Stimulated activated naive CD4-positive, alpha-beta T cell treated with Interleukin-2 at 50 U/mL for 16 hours (primary cell): ENCODE measurements around the gene IL15RA.
"Not testable (repeated sequence)": the region's sequence is repeated elsewhere in the genome, so short reads cannot be mapped to it uniquely, and the experiment has no call there.

ENCODE experiments used
- DNase-seq: peaks from one replicate; lab custom pipeline; 2025; lab: John Stamatoyannopoulos, UW

The IL15RA gene

DNA sequence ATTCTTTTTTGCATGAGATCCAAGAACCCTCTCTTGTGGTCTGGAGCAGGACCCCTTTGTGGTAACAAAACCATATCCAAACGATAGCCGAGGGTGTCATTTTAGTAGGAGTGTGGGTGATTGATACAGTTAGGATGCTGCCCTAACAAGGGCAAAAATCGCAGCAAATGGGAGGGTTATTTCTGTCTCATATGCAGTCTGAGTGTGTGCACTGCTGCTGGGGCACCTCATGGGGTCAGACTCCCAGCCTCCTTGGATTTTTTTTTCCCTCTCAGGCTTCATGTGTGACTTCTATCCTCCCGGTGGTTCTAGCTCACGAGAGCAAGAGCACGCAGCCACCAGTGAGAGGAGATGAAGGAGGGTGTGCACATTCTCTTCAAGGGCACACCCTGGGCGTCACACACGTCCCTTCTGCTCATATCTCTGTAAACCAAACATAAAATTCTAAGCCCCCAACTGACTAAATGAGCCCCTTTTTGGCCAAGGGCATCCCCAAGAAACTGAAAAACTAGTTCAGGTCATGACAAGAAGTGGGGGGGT lies 28.6 kb upstream of the IL15RA start:
- DNase-seq = no peak

DNA sequence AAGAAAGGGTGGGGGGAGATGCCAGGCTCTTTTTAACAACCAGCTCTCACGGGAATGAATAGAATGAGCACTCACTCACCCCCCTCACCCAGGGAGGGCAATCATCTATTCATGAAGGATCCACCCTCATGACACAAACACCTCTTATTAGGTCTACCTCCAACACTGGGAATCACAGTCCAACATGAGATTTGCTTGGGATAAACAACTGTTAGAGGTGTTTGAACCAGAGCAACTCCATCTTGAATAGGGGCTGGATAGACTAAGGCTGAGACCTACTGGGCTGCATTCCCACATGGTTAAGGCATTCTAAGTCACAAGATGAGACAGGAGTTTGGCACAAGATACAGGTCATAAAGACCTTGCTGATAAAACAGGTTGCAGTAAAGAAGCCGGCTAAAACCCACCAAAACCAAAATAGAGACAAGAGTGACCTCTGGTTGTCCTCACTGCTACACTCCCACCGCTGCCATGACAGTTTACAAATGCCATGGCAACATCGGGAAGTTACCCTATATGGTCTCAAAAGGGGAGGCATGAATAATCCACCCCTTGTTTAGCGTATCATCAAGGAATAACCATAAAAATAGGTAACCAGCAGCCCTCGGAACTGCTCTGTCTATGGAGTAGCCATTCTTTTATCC lies 27.9 kb upstream of the IL15RA start:
- DNase-seq = not testable (repeated sequence)

DNA sequence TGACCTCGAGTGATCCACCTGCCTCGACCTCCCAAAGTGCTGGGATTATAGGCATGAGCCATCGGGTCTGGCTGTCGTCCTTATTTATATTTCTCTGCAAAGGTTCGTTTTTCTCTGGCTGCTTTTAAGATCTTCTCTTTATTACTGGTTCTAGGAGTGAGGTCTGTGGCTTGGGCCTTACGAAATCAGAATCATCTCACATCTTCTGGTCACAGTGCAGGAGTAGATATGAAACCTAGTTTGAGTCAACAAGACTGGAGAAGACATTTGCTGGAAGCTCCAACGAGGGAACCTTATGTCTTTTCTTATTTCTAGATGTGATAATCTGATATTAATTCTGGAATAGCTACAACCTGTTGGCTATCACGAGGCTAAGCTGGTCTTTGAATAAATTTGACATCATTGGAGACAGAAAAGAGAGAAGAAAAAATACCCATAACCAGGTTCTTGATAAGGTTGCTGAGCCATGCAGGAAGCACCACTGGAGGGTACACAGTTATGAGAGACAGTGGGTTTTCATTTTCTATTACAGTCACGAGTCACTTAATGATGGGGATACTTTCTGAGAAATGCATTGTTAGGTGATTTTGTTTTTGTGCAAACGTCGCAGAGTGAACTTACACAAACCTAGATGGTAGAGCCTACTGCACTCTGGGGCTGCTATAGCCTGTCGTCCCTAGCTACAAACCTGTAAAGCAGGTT lies 25.6 kb upstream of the IL15RA start:
- DNase-seq = no peak

DNA sequence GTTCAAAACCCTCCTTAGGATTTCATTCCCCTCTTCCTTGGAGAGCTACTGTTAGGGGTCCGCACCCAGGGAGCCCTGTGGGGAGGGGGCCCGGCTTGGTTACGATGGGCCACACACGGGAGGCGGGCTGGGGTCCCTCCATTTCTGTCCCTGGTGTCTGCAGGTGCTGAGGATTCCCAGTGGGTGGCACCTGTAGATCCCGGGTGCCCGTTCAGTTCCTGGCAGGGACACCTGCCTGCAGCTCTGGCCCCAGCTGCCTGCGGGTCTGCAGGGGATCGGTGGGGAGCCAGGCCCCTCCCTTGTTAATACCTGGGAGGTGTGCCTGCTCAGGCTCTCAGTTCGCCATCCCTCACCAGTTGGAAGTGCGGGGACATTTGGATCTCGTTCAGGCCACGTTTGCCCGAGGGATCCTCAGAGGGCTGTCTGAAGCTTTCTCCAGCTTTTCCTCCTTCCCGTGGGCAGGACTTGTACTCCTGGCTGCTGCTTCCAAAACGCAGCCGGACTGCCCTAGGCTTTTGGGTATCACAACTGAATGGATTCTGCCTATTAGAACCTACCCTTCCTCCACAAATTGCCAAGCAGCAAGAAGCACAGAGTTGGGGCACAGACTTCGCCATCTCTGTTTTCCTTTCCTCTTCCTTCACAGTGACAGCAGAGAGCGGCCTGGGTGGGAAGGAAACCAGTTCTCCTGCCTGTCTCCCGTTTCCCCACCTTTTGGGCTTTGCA lies 22.3 kb upstream of the IL15RA start:
- no peak for DNase-seq

DNA sequence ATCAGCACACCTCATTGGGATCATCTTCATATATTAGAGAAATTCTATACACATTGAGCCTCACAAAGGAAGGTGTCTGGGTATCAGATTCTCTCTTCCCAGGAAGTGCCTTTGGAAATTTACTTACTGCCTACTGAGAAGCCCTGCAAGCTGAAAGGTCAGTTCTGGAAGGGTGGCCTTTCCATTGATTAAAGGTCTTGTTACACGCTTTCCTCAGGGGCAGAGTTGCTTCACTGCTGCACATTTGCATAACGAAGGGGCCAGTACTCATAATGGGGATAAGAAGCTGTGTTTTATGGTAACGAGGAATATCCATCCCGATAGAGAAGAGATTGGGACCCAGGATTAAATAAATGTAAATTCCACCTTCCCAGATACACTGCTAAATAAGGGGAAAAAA lies 19.4 kb upstream of the IL15RA start:
- DNase-seq = no peak

DNA sequence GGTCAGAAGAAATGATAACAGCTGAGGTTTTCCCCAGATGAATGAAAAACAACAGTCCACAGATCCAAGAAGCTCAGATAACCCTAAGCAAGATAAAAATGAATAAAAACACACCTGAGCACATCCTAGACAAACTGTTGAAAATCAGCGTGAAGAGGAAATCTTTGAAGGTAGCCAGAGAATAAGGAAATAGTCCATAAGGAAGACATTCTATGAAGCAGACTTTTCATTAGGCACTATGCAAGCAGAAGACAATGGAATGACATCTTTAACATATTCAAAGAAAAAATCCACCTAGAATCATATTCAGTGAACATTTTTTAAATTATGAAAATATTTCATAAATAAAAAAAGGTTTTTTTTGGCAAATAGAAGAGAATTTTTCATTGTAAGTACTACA lies 15.1 kb upstream of the IL15RA start:
- DNase-seq = no peak

DNA sequence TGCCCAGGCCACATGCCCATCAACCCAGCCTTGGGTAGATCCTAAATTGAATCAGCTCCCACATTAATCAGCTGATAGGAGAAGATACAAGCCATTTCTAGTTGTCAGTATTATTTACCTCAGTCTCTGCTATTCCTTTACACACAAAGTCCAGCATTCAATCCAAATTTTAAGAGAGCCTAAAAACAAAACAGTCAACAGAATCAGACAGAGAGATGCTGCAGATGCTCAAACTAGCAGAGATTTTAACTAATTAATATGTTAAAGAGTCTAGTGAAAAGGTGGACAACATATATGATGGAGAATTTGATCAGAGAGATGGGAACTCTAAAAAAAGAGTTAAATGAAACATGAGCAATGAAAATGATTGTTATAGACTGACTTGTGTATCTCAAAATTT lies 14.4 kb upstream of the IL15RA start:
- no peak for DNase-seq

DNA sequence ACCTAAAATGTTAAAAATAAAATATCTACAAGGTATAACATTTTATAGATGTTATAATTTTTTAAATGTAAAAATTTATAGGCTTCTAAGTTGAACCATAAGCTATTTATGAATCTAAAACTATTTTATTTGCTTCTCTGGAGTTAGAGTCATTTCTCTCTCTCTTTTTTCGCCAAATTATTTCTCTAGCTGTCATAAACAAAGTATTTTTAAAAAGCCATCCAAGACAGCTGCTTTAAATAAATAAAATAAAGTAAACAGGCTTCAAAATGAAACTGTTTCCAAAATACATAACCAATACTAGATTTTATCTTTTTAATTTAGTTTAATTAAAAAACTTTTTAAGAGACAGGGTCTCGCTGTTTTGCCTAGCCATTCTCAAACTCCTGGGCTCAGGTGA lies 12.4 kb upstream of the IL15RA start:
- DNase-seq = no peak

DNA sequence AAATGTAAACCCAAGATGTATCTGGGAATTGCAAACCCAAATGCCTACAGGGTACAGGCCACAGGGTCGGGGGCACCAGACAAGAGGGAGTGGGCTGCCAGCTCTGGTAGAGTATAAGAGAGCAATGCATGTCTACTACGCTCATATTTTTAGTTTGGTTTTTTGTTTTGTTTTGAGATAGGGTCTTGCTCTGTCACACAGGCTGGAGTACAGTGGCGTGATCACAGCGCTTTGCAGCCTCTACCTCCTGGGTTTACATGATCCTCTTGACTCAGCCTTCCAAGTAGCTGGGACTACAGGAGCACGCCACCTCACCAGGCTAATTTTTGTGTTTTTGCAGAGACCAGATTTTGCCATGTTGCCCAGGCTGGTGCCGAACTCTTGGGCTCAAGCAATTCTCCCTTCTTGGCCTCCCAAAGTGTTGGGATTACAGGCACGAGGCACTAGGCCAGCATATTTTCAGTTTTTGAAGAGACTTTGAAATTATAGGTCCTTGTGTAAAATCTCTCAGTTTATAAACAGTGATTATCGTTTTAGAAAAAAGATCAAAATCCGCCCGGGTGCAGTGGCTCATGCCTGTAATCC lies 11.1 kb upstream of the IL15RA start:
- DNase-seq = no peak

DNA sequence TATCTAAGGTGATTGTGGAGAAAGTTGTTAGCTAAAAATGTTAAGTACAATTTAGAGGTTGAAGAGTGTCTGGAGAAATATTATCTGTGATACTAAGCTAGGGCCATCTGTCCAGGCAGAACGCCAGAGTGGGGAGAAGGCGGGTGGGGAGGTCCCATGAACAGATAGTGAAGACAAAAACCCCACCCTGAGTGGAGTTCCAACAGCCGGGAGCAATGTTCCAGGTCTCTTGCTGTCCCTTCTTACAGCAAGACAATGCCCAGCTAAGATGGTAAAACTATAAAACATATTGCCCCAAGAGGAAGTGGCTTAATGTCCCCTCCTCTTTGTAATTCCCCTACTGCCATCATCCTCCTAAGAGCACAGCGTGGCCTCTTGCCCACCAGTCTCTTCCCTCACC lies 10.4 kb upstream of the IL15RA start:
- DNase-seq = no peak

DNA sequence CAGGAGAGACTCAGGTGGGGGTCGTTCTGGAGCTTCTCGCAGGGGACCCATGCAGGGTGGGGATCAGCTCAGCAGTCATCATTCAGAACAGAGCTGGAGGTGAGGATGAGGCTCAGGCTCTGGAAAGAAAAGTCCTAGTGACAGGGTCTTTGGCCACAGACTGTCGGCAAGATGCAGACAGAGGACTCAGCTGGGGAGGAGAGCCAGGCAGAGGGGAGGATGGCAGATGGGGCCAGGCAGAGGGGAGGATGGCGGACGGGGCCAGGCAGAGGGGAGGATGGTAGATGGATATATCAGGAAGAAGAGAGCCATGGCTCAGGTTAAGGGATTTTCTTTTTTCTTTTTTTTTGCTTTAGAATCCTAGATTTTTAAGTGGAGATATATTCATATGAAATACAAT lies 7.7 kb upstream of the IL15RA start:
- no peak for DNase-seq

DNA sequence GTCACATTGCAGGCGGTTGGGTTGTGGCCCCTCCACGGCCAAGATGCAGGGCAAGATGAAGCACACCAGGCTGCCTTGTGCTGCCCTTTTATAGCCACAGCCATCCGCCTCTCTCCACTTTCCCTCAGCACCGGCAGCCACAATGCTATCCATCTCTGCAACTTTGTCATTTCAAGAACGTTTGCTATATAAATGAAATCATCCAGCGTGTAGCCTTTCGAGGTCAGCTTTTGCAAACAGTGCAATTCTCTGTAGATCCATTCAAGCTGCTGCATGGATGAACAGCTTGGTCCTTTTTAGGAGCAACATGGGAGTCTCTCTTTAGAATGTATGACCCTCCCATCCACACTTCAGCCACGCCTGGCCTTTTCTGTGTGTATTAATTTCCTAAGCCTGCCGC lies 6.4 kb upstream of the IL15RA start:
- no peak for DNase-seq

DNA sequence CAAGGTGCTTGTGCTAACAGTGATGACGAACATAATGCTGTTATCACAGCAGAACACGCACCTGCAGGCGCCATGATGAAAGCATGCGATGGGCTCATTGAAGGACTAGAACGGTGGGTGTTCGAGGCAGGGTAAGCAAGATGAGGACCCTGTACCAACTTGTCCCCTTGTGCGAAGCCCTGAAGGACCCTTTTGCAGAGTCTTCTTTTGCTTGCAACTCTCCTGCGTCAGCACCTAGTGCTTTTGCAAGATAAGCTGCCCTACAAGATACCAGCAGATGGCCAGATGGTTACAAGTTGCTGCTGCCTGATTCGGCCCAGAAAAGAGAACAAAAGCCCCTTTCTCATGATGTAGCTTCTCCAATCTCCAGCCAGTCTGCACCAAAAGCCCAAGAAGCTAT lies 4.2 kb upstream of the IL15RA start:
- DNase-seq = no peak

DNA sequence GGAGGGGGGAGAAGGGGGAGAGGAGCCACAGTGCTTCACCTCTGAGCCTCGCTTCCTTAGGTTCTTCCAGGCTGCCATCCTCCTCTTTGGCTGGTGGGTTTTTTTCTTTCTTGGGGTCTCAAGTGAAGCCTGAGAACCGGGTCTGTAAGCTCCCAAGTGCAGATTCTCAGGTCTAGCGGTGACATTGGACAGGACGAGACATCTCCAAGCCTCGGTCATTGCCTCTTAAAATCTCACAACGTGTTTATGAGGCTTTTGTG lies 817 bp upstream of the IL15RA start:
- no peak for DNase-seq

DNA sequence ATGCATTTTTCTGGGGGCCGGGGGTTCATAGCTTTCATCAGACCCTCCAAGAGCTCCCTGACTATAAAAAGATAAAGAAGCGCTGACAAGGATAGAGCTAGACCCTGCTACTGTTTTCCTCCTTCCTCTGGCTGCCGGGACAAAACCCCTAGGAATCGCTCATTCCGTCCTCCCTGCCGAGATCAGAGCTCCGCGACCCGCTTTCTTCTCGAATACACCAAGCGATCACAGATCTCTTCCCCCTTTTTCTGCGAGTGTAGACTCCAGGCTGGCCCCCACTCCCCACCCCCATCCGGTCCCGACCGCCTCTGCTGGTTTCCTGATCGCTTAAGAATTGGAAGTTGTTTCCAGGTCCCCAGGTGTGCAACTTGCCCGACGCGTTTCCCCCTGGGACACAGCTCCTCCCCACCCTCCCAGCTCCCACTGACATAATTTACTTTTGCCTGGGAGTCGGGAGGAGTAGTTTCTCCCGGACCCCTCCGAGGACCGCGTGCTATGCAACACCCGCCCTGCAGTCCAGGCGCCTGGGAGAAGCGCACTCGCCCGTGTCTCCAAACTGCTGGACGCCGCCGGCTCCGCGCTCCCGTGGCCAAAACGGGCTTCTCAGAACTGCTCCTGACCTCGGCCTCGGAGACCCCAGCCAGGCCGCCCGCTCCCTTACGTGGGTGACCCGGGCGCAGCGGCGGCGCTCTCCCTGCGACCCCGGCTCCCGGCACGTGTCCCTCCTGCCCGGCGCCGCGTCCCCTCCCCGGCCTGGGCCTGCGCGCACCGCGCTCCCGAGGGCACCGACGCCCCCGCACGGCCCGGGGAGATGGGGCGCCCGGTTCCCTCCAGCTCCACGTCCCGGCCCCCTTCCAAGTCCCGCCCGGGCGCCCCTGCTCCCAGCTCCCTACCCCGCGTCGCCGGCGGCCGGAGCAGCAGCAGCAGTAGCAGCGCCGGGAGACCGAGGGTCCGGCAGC lies 552 bp downstream of the IL15RA start:
- DNase-seq = peak; percentile 40

DNA sequence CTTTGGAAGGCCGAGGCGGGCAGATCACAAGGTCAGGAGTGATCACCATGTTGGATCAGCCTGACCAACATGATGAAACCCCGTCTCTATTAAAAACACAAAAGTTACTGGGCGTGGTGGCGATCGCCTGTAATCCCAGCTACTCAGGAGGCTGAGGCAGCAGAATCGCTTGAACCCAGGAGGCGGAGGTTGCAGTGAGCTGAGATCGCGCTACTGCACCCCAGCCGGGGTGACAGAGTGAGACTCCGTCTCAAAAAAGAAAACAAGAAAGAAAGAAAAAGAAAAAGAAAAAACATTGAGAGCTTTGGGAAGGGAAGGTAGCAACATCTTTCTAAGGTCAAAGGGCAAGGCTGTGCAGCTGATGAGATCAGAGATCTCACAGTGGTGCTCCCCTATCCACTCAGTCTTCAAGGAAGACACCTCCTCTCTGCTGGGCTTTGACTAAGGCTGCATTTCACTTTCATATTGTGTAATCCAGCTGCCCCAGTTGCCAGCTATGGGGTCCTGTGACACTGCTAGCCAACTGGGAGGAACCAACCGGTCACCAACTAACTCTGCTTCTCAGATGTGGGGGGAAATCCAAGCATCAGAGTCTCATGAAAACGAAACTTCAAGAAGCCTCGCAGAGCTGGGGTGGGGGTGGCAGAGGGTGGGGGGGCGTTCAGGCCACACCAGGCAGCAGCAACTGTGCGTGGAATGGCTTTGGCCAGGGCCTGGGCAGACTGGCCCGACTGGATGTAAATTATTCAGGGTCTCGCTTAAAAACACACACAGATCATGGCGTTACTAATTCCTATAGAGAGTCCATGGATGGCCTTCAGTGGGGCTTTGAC lies 1.5 kb downstream of the IL15RA start:
- DNase-seq = peak; percentile 63

DNA sequence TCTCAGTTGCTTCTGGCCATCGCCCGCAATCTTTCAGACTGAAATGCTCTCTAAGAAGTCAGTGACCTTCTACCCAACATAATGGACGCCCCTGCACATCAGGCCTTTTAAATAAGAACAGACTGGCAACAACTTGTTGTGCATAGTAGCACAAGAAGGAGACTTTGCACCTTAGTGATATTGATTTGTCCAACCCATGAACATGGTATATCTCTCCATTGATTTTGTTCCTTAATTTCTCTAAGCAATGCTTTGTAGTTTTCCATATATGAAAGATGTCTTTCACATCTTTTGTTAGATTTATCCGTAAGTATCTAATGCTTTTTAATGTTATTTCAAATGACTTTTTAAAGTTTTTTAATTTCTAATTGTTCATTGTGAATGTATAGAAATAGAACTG lies 4.3 kb downstream of the IL15RA start:
- DNase-seq = no peak

DNA sequence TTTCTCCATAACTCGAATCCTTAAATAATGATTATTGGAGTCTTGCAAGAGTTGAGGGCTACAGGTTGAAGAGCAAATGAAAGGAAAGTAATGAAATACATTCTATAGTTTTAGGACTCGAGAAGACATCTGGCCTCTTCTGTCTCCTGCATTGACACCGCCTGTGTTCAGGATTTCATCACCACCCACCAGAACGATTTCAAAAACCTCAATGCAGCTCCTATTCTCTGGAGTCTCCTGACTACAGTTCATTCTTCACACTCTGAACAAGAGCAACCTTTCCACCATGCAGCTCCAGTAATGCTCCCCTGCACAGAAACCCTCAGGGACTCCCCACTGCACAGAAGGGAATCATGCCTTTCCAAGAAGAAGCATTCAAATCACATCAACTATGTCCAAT lies 5.5 kb downstream of the IL15RA start:
- no peak for DNase-seq

DNA sequence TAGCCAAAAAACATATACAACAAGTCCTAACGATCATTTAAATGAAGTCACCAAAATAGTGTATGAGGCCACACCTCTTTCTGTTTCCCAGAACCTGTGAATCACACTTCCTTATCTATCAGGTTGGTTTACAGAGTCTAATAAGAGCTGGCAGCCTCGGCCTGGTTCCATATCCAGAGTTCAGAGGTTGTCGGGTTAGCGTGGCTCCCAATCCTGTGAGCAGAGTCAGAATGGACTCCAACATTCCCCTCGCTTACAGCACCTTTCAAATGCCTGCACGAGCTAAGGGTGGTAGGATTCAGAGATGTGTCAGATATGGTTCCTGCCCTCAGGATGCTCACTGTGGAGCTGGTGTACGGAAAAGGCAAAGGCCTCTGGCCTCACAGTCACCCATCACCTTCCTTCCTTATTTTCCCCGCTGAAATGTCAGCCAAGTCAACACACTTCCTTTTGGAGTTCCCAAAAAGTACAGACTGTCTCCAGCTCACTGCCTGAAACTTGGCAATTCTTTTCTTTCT lies 6.0 kb downstream of the IL15RA start:
- peak; percentile 34 for DNase-seq

DNA sequence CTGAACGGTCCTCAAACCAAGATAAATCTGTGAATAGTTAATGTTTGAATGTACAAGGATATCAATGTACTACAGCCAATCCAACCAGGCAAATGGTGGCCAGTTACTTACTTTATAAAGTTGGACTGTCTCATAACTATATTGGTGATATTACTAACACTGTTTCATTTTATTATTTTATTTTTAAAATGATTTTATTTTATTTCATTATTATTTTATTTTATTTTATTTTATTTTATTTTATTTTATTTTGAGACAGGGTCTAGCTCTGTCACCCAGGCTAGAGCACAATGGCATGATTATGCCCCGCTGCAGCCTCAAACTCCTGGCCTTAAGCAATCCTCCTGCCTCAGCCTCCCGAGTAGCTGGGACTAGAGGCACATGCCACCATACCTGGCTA lies 6.8 kb downstream of the IL15RA start:
- DNase-seq = no peak

DNA sequence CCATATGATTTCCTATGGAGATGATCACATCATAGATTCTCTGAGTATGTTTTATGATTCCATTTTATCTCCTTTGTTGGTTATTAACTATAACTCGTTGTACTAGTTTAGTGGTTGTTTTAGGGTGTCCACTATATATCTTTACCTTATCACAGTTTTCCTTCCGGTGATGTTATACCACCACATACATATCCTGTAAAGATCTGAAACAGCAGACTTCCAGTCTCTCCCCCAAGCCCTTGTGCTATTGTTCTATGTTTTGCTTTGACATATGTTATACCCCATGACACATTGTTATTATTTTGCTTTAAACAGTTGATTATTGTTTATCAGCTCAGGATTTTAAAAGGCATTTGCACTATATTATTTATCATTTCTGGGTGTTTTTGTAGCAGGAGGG lies 7.3 kb downstream of the IL15RA start:
- no peak for DNase-seq
